MM.1S (cell line): ENCODE measurements around the gene LMAN1.
A peak's percentile ranks its signal among the peaks of the same experiment; 100 is the strongest.

Experiments
- DNase-seq: peaks from one replicate; pipeline ENCODE4 v3.0.0-alpha.2; 2015
- H2AFZ ChIP-seq: fragments of 300-600 bp; sonication (generic); 2 replicates; pipeline ENCODE4 v1.6.0; 2016; ENCODE audit warnings: antibody characterized with exemption, low read length
- H3F3A ChIP-seq: fragments of 300-600 bp; sonication (generic); 2 replicates; pipeline ENCODE4 v1.6.1; 2016; ENCODE audit warnings: mild to moderate bottlenecking, antibody characterized with exemption, low read length, moderate library complexity, mixed read lengths; ENCODE audit not compliant: insufficient read depth
- H3K27ac ChIP-seq: fragments of 300-600 bp; sonication (generic); 2 replicates; pipeline ENCODE4 v1.5.1; 2016; ENCODE audit warnings: mild to moderate bottlenecking, low read length
- H3K27me3 ChIP-seq: fragments of 300-600 bp; sonication (generic); replicated peaks from 2 replicates; pipeline ENCODE4 v1.6.0; 2016; ENCODE audit warnings: low read length; ENCODE audit not compliant: insufficient read depth
- H3K36me3 ChIP-seq: fragments of 300-600 bp; sonication (generic); replicated peaks from 2 replicates; pipeline ENCODE4 v1.6.1; 2016; ENCODE audit warnings: mild to moderate bottlenecking, low read length, mixed read lengths; ENCODE audit not compliant: insufficient read depth
- H3K4me1 ChIP-seq: fragments of 300-600 bp; sonication (generic); 2 replicates; pipeline ENCODE4 v1.6.1; 2016; ENCODE audit warnings: low read length, mixed read lengths
- H3K4me2 ChIP-seq: fragments of 300-600 bp; sonication (generic); 2 replicates; pipeline ENCODE4 v1.6.0; 2016; ENCODE audit warnings: low read depth, low read length
- H3K4me3 ChIP-seq: fragments of 300-600 bp; sonication (generic); 2 replicates; pipeline ENCODE4 v1.5.1; 2016; ENCODE audit warnings: low read length, mixed read lengths
- H3K79me2 ChIP-seq: fragments of 300-600 bp; sonication (generic); 2 replicates; pipeline ENCODE4 v1.6.1; 2016; ENCODE audit warnings: mixed run types, low read length, mixed read lengths
- H3K9ac ChIP-seq: fragments of 300-600 bp; sonication (generic); 2 replicates; pipeline ENCODE4 v1.6.1; 2016; ENCODE audit warnings: low read length, mixed read lengths
- H3K9me2 ChIP-seq: fragments of 300-600 bp; sonication (generic); replicated peaks from 2 replicates; pipeline ENCODE4 v1.6.1; 2016; ENCODE audit warnings: mild to moderate bottlenecking, low read length, mixed read lengths; ENCODE audit not compliant: insufficient read depth
- H3K9me3 ChIP-seq: fragments of 300-600 bp; sonication (generic); replicated peaks from 2 replicates; pipeline ENCODE4 v1.6.1; 2016; ENCODE audit warnings: mild to moderate bottlenecking, low read length, mixed read lengths; ENCODE audit not compliant: insufficient read depth
- H4K20me1 ChIP-seq: fragments of 300-600 bp; sonication (generic); 2 replicates; pipeline ENCODE4 v1.6.1; 2016; ENCODE audit warnings: mild to moderate bottlenecking, low read length, moderate library complexity, mixed read lengths; ENCODE audit not compliant: insufficient read depth
- EZH2 ChIP-seq: fragments of 300-600 bp; sonication (generic); optimal IDR thresholded peaks from 2 replicates; pipeline ENCODE3; 2017; ENCODE audit warnings: low read depth, mild to moderate bottlenecking, antibody characterized with exemption, low read length, mixed read lengths
- EZH2phosphoT487 ChIP-seq: fragments of 300-600 bp; sonication (generic); IDR thresholded peaks from 2 replicates; pipeline ENCODE4 v1.6.1; 2018; ENCODE audit warnings: antibody characterized with exemption, low read length
- TF ChIP-seq, protein P1 (sequence below): fragments of 300-600 bp; sonication (generic); IDR thresholded peaks from 2 replicates; pipeline ENCODE4 v1.5.1; 2016; ENCODE audit warnings: antibody characterized with exemption, low read length, mixed read lengths

LMAN1 gene

DNA sequence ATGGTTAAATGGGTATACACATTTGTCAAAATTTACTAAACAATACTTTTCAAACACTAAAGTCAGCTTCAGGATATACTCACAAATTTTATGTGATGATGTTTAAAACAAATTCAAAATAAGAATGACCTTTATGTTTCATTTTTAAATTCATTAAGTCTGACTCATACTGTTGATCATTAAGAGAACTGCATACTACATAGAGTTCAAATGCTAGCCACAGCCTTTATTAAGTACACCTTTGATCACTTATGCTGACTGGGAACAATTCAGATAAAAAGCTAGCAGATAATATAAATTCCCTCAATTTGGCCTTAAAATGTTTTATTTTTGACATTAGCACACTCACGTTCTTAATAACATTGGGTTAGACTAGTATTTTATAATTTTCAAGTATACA, 14.1 kb downstream of the LMAN1 start:
- H3K9me3 ChIP-seq: no peaks in the 10 kb centered on the region
- TF ChIP-seq EZH2phosphoT487 (no peak), EZH2 (no peak)
- TF ChIP-seq, protein P1, sequence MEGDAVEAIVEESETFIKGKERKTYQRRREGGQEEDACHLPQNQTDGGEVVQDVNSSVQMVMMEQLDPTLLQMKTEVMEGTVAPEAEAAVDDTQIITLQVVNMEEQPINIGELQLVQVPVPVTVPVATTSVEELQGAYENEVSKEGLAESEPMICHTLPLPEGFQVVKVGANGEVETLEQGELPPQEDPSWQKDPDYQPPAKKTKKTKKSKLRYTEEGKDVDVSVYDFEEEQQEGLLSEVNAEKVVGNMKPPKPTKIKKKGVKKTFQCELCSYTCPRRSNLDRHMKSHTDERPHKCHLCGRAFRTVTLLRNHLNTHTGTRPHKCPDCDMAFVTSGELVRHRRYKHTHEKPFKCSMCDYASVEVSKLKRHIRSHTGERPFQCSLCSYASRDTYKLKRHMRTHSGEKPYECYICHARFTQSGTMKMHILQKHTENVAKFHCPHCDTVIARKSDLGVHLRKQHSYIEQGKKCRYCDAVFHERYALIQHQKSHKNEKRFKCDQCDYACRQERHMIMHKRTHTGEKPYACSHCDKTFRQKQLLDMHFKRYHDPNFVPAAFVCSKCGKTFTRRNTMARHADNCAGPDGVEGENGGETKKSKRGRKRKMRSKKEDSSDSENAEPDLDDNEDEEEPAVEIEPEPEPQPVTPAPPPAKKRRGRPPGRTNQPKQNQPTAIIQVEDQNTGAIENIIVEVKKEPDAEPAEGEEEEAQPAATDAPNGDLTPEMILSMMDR: no peak
- H3K79me2 ChIP-seq: peaks cover 75% of the 10 kb centered on the region
- H3K36me3 ChIP-seq: peaks cover 54% of the 10 kb centered on the region
- peaks cover 20% of the 10 kb centered on the region for H3K4me1 ChIP-seq
- H3K27me3 ChIP-seq: no peaks in the 10 kb centered on the region
- H3K9ac ChIP-seq: no peak overlapping the region
- H3K4me3 ChIP-seq: no peak overlapping the region
- DNase-seq: no peak
- H2AFZ ChIP-seq: no peak overlapping the region
- no peak overlapping the region for H3K4me2 ChIP-seq
- no peaks in the 10 kb centered on the region for H3K9me2 ChIP-seq
- peaks cover 5% of the 10 kb centered on the region; the same call in 1 of the 2 replicates for H3F3A ChIP-seq
- H3K27ac ChIP-seq: no peak overlapping the region
- no peaks in the 10 kb centered on the region; the same call in 1 of the 2 replicates for H4K20me1 ChIP-seq

DNA sequence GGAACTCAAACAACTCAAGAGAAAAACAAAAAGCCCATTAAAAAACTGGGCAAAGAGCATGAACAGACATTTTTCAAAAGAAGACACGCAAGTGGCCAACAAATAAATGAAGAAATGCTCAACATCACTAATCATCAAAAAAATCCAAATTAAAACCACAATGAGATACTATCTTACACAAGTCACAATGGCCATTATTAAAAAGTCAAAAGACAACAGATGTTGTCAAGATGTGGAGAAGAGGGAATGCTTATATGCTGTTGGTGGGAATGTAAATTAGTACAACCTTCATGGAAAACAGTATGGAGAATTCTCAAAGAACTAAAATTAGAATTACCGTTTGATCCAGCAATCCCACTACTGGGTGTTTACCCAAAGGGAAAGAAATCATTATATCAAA, 15.1 kb downstream of the LMAN1 start:
- H3K9me2 ChIP-seq: no peaks in the 10 kb centered on the region
- H3K4me3 ChIP-seq: no peak overlapping the region
- H3K9me3 ChIP-seq: no peaks in the 10 kb centered on the region
- no peak overlapping the region for H2AFZ ChIP-seq
- H3K27me3 ChIP-seq: no peaks in the 10 kb centered on the region
- peaks cover 26% of the 10 kb centered on the region for H3K4me1 ChIP-seq
- H3K9ac ChIP-seq: no peak overlapping the region
- H3K36me3 ChIP-seq: peaks cover 52% of the 10 kb centered on the region
- no peaks in the 10 kb centered on the region; the same call in 1 of the 2 replicates for H4K20me1 ChIP-seq
- TF ChIP-seq, protein P1: no peak
- TF ChIP-seq EZH2 (no peak), EZH2phosphoT487 (no peak)
- H3K79me2 ChIP-seq: peaks cover 79% of the 10 kb centered on the region
- H3K4me2 ChIP-seq: no peak overlapping the region
- DNase-seq: no peak
- H3K27ac ChIP-seq: no peak overlapping the region
- H3F3A ChIP-seq: peaks cover 5% of the 10 kb centered on the region; the same call in 1 of the 2 replicates

DNA sequence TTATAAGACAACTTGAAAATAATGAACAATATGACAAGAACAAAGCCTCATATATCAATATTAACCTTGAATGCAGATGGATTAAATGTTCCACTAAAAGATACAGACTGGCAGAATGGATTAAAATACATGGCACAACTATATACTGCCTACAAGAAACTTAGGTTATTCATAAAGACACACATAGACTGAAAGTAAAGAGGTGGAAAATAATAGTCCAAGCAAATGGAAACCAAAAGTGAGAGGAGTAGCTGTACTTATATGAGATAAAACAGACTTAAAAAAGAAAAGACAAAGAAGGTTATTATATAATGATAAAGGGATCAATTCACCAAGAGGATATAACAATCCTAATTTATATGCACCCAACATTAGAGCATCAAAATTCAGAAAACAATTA, 18.2 kb downstream of the LMAN1 start:
- DNase-seq: peak; percentile 23
- H2AFZ ChIP-seq: no peak overlapping the region
- no peak overlapping the region for H3K9ac ChIP-seq
- no peaks in the 10 kb centered on the region for H3K9me3 ChIP-seq
- H3K27me3 ChIP-seq: no peaks in the 10 kb centered on the region
- H3K27ac ChIP-seq: no peak overlapping the region
- TF ChIP-seq EZH2phosphoT487: no peak
- no peak for TF ChIP-seq EZH2
- TF ChIP-seq, protein P1: no peak
- H3K4me1 ChIP-seq: peaks cover 26% of the 10 kb centered on the region
- no peak overlapping the region for H3K4me2 ChIP-seq
- peaks cover 5% of the 10 kb centered on the region; the same call in 1 of the 2 replicates for H3F3A ChIP-seq
- H3K79me2 ChIP-seq: peaks cover 75% of the 10 kb centered on the region
- no peak overlapping the region for H3K4me3 ChIP-seq
- peaks cover 39% of the 10 kb centered on the region for H3K36me3 ChIP-seq
- no peaks in the 10 kb centered on the region; the same call in 1 of the 2 replicates for H4K20me1 ChIP-seq
- H3K9me2 ChIP-seq: no peaks in the 10 kb centered on the region
